ENCODE measurements around the gene TRIP13.

Gene TRIP13

GRCh38 chr5:955886-956761, 63.4 kb downstream of the TRIP13 start:
- DNase-seq (ENCODE audit: low read depth), result no peak

GRCh38 chr5:956941-957747, 64.5 kb downstream of the TRIP13 start:
- peak; percentile 90 for DNase-seq (ENCODE audit: low read depth)

- no peak for DNase-seq (ENCODE audit: low read depth)
These were observed 65.2 kb downstream of the TRIP13 start for GRCh38 chr5:957748-958485.

- no peak for DNase-seq (ENCODE audit: low read depth)
These were observed 66.3 kb downstream of the TRIP13 start for GRCh38 chr5:958701-959571.

GRCh38 chr5:959581-960531, 67.2 kb downstream of the TRIP13 start:
- DNase-seq (ENCODE audit: low read depth), result no peak

GRCh38 chr5:960551-960950, 67.9 kb downstream of the TRIP13 start:
- DNase-seq (ENCODE audit: low read depth), result no peak

- DNase-seq (ENCODE audit: low read depth), result no peak
These were observed 68.5 kb downstream of the TRIP13 start for GRCh38 chr5:961002-961710.

- DNase-seq (ENCODE audit: low read depth), result no peak
These were observed 69.1 kb downstream of the TRIP13 start for GRCh38 chr5:961711-962240.

- DNase-seq (ENCODE audit: low read depth), result no peak
These were observed 69.7 kb downstream of the TRIP13 start for GRCh38 chr5:962386-962785.

GRCh38 chr5:962801-963200, 70.1 kb downstream of the TRIP13 start:
- no peak for DNase-seq (ENCODE audit: low read depth)

- DNase-seq (ENCODE audit: low read depth), result no peak
These were observed 70.6 kb downstream of the TRIP13 start for GRCh38 chr5:963310-963672.

GRCh38 chr5:963673-964531, 71.2 kb downstream of the TRIP13 start:
- DNase-seq (ENCODE audit: low read depth), result peak; percentile 95

- no peak for DNase-seq (ENCODE audit: low read depth)
These were observed 72.1 kb downstream of the TRIP13 start for GRCh38 chr5:964821-965220.

- DNase-seq (ENCODE audit: low read depth), result no peak
These were observed 73.1 kb downstream of the TRIP13 start for GRCh38 chr5:965604-966344.

GRCh38 chr5:966345-966710, 73.6 kb downstream of the TRIP13 start:
- no peak for DNase-seq (ENCODE audit: low read depth)

GRCh38 chr5:966941-967340, 74.3 kb downstream of the TRIP13 start:
- DNase-seq (ENCODE audit: low read depth), result no peak
